Activated CD4-positive, alpha-beta memory T cell treated with anti-CD3 and anti-CD28 coated beads for 36 hours (primary cell): Measurements from ENCODE around the gene MYOD1. TPM values are rescaled to one million over a fixed set of nuclear protein-coding genes. Genes with fewer than 3 reads are reported as not detected.

ENCODE experiments used
- CTCF ChIA-PET: fragments of 350-600 bp; sonication (Branson Sonifier 250); formaldehyde crosslinking; loops from one replicate; lab custom pipeline; 2021; ENCODE audit warnings: antibody characterized with exemption, inconsistent platforms; lab: Charles Lee
- POLR2A ChIA-PET: fragments of 350-600 bp; sonication (Branson Sonifier 250); formaldehyde crosslinking; loops from one replicate; lab custom pipeline; 2021; ENCODE audit warnings: antibody characterized with exemption; lab: Charles Lee
- DNase-seq: peaks from one replicate; pipeline ENCODE4 v3.0.0-alpha.2; 2020
- H3K27ac Mint-ChIP-seq: one replicate; pipeline ENCODE4 v1.8.0; 2021; ENCODE audit warnings: mixed read lengths
- H3K27me3 Mint-ChIP-seq: one replicate; pipeline ENCODE4 v1.8.0; 2021; ENCODE audit warnings: mixed read lengths
- H3K36me3 Mint-ChIP-seq: one replicate; pipeline ENCODE4 v1.8.0; 2021; ENCODE audit warnings: mixed read lengths
- H3K4me1 Mint-ChIP-seq: one replicate; pipeline ENCODE4 v1.8.0; 2021; ENCODE audit warnings: low read depth, mixed read lengths
- H3K4me3 Mint-ChIP-seq: one replicate; pipeline ENCODE4 v1.8.0; 2021; ENCODE audit warnings: mild to moderate bottlenecking, mixed read lengths
- H3K9me3 Mint-ChIP-seq: one replicate; pipeline ENCODE4 v1.8.0; 2021; ENCODE audit warnings: mixed read lengths
- intact Hi-C: fragments of 100-400 bp; cut with micrococcal nuclease; formaldehyde crosslinking; loops from one replicate; pipeline ENCODE4 v1.15.1; 2023
- total RNA-seq, 2 experiments: library from RNA; stranded (reverse); gene quantifications; one replicate each; pipeline ENCODE4 v1.2.3, GENCODE V29; 2021

Gene MYOD1
- total RNA-seq = not detected

GRCh38 chr11:17719028-17719937, at the start of gene MYOD1:
Gene MYOD1, plus strand, starts transcription at chr11:17719571. Its CDS starts 212 bp downstream, at chr11:17719783.
- H3K4me3 Mint-ChIP-seq = no peak within 1 kb of the TSS
- H3K27ac Mint-ChIP-seq = no peak within 1 kb of the TSS
- no peak for DNase-seq
- no peaks in the 10 kb centered on the region for H3K36me3 Mint-ChIP-seq
- CTCF ChIA-PET = interaction anchor here (0.8 to 1.6 kb wide), 2 partner anchors 12 to 120 kb away, joined by 3 to 5 read pairs; no protein-coding TSS in a partner anchor
- no peaks in the 10 kb centered on the region for H3K9me3 Mint-ChIP-seq
- POLR2A ChIA-PET = no interaction called here
- intact Hi-C loops = no loop called here
- H3K27me3 Mint-ChIP-seq = peaks cover 30% of the 10 kb centered on the region
- H3K4me1 Mint-ChIP-seq = no peaks in the 10 kb centered on the region

GRCh38 chr11:17672469-17672868, 46.9 kb upstream of the MYOD1 start:
- no peak for DNase-seq
- no peaks in the 10 kb centered on the region for H3K36me3 Mint-ChIP-seq
- peaks cover 15% of the 10 kb centered on the region for H3K27me3 Mint-ChIP-seq
- no peak overlapping the region for H3K4me3 Mint-ChIP-seq
- peaks cover 18% of the 10 kb centered on the region for H3K9me3 Mint-ChIP-seq
- CTCF ChIA-PET = no interaction called here
- H3K27ac Mint-ChIP-seq = no peak overlapping the region
- POLR2A ChIA-PET = no interaction called here
- no peaks in the 10 kb centered on the region for H3K4me1 Mint-ChIP-seq
- intact Hi-C loops = no loop called here

- Mint-ChIP-seq H3K4me1 (no peaks in the 10 kb centered on the region), H3K36me3 (no peaks in the 10 kb centered on the region), H3K4me3 (no peak overlapping the region), H3K27ac (no peak overlapping the region), H3K9me3 (peaks cover 19% of the 10 kb centered on the region), H3K27me3 (peaks cover 15% of the 10 kb centered on the region)
- ChIA-PET POLR2A (no interaction called here), CTCF (interaction anchor here (1.0 kb wide), 1 partner anchor 75 kb away, joined by 3 read pairs; no protein-coding TSS in a partner anchor)
- intact Hi-C loops = no loop called here
- no peak for DNase-seq
These were observed 45.4 kb upstream of the MYOD1 start for GRCh38 chr11:17673951-17674350.

- Mint-ChIP-seq H3K36me3 (no peaks in the 10 kb centered on the region), H3K27ac (no peak overlapping the region), H3K27me3 (peaks cover 9% of the 10 kb centered on the region), H3K4me1 (no peaks in the 10 kb centered on the region), H3K9me3 (no peaks in the 10 kb centered on the region), H3K4me3 (no peak overlapping the region)
- ChIA-PET POLR2A (no interaction called here), CTCF (no interaction called here)
- intact Hi-C loops = no loop called here
- DNase-seq = no peak
These were observed 36.5 kb upstream of the MYOD1 start for GRCh38 chr11:17682848-17683247.

GRCh38 chr11:17683377-17684161, 35.8 kb upstream of the MYOD1 start:
- CTCF ChIA-PET = no interaction called here
- DNase-seq = no peak
- H3K27me3 Mint-ChIP-seq = peaks cover 9% of the 10 kb centered on the region
- intact Hi-C loops = no loop called here
- no peaks in the 10 kb centered on the region for H3K36me3 Mint-ChIP-seq
- no peaks in the 10 kb centered on the region for H3K4me1 Mint-ChIP-seq
- no peak overlapping the region for H3K27ac Mint-ChIP-seq
- H3K9me3 Mint-ChIP-seq = no peaks in the 10 kb centered on the region
- H3K4me3 Mint-ChIP-seq = no peak overlapping the region
- POLR2A ChIA-PET = no interaction called here

GRCh38 chr11:17684550-17684949, 34.8 kb upstream of the MYOD1 start:
- peaks cover 9% of the 10 kb centered on the region for H3K27me3 Mint-ChIP-seq
- no peaks in the 10 kb centered on the region for H3K4me1 Mint-ChIP-seq
- H3K27ac Mint-ChIP-seq = no peak overlapping the region
- CTCF ChIA-PET = no interaction called here
- intact Hi-C loops = no loop called here
- POLR2A ChIA-PET = no interaction called here
- DNase-seq = no peak
- H3K9me3 Mint-ChIP-seq = no peaks in the 10 kb centered on the region
- H3K4me3 Mint-ChIP-seq = no peak overlapping the region
- no peaks in the 10 kb centered on the region for H3K36me3 Mint-ChIP-seq

GRCh38 chr11:17686231-17686980, 33.0 kb upstream of the MYOD1 start:
- Mint-ChIP-seq H3K27ac (no peak overlapping the region), H3K4me3 (no peak overlapping the region), H3K36me3 (no peaks in the 10 kb centered on the region), H3K9me3 (no peaks in the 10 kb centered on the region), H3K27me3 (peaks cover 10% of the 10 kb centered on the region), H3K4me1 (no peaks in the 10 kb centered on the region)
- intact Hi-C loops = no loop called here
- CTCF ChIA-PET = no interaction called here
- no peak for DNase-seq
- POLR2A ChIA-PET = no interaction called here

- no peak overlapping the region for H3K27ac Mint-ChIP-seq
- POLR2A ChIA-PET = no interaction called here
- CTCF ChIA-PET = no interaction called here
- H3K9me3 Mint-ChIP-seq = no peaks in the 10 kb centered on the region
- no peaks in the 10 kb centered on the region for H3K36me3 Mint-ChIP-seq
- no peaks in the 10 kb centered on the region for H3K4me1 Mint-ChIP-seq
- H3K4me3 Mint-ChIP-seq = no peak overlapping the region
- intact Hi-C loops = no loop called here
- DNase-seq = no peak
- H3K27me3 Mint-ChIP-seq = peaks cover 12% of the 10 kb centered on the region
These were observed 31.3 kb upstream of the MYOD1 start for GRCh38 chr11:17687946-17688670.

GRCh38 chr11:17691550-17691949, 27.8 kb upstream of the MYOD1 start:
- ChIA-PET POLR2A (no interaction called here), CTCF (no interaction called here)
- no peaks in the 10 kb centered on the region for H3K36me3 Mint-ChIP-seq
- no peak overlapping the region for H3K27ac Mint-ChIP-seq
- peaks cover 28% of the 10 kb centered on the region for H3K27me3 Mint-ChIP-seq
- DNase-seq = no peak
- intact Hi-C loops = no loop called here
- H3K4me1 Mint-ChIP-seq = no peaks in the 10 kb centered on the region
- no peaks in the 10 kb centered on the region for H3K9me3 Mint-ChIP-seq
- no peak overlapping the region for H3K4me3 Mint-ChIP-seq

- Mint-ChIP-seq H3K36me3 (no peaks in the 10 kb centered on the region), H3K9me3 (no peaks in the 10 kb centered on the region), H3K27ac (no peak overlapping the region), H3K4me1 (no peaks in the 10 kb centered on the region), H3K27me3 (peaks cover 32% of the 10 kb centered on the region), H3K4me3 (no peak overlapping the region)
- CTCF ChIA-PET = no interaction called here
- DNase-seq = no peak
- intact Hi-C loops = no loop called here
- POLR2A ChIA-PET = no interaction called here
These were observed 27.4 kb upstream of the MYOD1 start for GRCh38 chr11:17691976-17692375.

GRCh38 chr11:17692931-17693330, 26.4 kb upstream of the MYOD1 start:
- ChIA-PET CTCF (no interaction called here), POLR2A (no interaction called here)
- peaks cover 34% of the 10 kb centered on the region for H3K27me3 Mint-ChIP-seq
- intact Hi-C loops = no loop called here
- no peaks in the 10 kb centered on the region for H3K9me3 Mint-ChIP-seq
- H3K4me3 Mint-ChIP-seq = no peak overlapping the region
- H3K4me1 Mint-ChIP-seq = no peaks in the 10 kb centered on the region
- DNase-seq = no peak
- no peak overlapping the region for H3K27ac Mint-ChIP-seq
- no peaks in the 10 kb centered on the region for H3K36me3 Mint-ChIP-seq
